K562 (cell line): Measurements from ENCODE around the gene GPS2. TPM values are rescaled to one million over a fixed set of nuclear protein-coding genes. Genes with fewer than 3 reads are reported as not detected.

ENCODE experiments used
- CBFA2T2 ChIP-seq: fragments of 450-650 bp; conservative IDR thresholded peaks from 2 replicates; pipeline ENCODE4 v1.6.1; 2017; ENCODE audit warnings: mild to moderate bottlenecking
- EGR1 ChIP-seq: fragments of 450-650 bp; conservative IDR thresholded peaks from 2 replicates; pipeline ENCODE4 v1.6.1; 2017; ENCODE audit warnings: mild to moderate bottlenecking
- MEIS2 ChIP-seq: fragments of 450-650 bp; IDR thresholded peaks from 2 replicates; pipeline ENCODE4 v1.6.1; 2014; ENCODE audit warnings: mild to moderate bottlenecking; ENCODE audit not compliant: partially characterized antibody
- MTA1 ChIP-seq: fragments of 450-650 bp; IDR thresholded peaks from 2 replicates; pipeline ENCODE4 v1.6.1; 2017; ENCODE audit warnings: borderline replicate concordance
- SIRT6 ChIP-seq: IDR thresholded peaks from one replicate; pipeline ENCODE4 v1.6.1; 2012; ENCODE audit warnings: low read depth, mild to moderate bottlenecking, control low read depth, inconsistent platforms, low read length, moderate library complexity
- SMARCE1 ChIP-seq: fragments of 450-650 bp; IDR thresholded peaks from 2 replicates; pipeline ENCODE4 v1.7.1; 2016; ENCODE audit warnings: mild to moderate bottlenecking
- SRSF3 ChIP-seq: fragments of 200-400 bp; formaldehyde crosslinking; IDR thresholded peaks from 2 replicates; pipeline ENCODE4 v1.6.1; 2016; ENCODE audit warnings: mild to moderate bottlenecking, low read length, moderate library complexity; ENCODE audit not compliant: insufficient read depth
- U2AF2 ChIP-seq: fragments of 200-400 bp; formaldehyde crosslinking; optimal IDR thresholded peaks from 2 replicates; pipeline ENCODE3; 2017; ENCODE audit warnings: low read depth, mild to moderate bottlenecking, low read length
- ZNF318 ChIP-seq, 2 experiments: fragments of 450-650 bp; IDR thresholded peaks; 2 replicates each; pipeline ENCODE4 v1.6.1; 2016; ENCODE audit warnings: mild to moderate bottlenecking in 2 of 2, borderline replicate concordance in 1 of 2, low read depth in 1 of 2, moderate library complexity in 1 of 2
- polyA plus RNA-seq, 8 experiments: library from polyadenylated mRNA; depleted of rRNA in 4 of 8; stranded (reverse) in 5 of 8; unstranded in 3 of 8; fragments of >200 nt; fragmentation: Nextera tagmentation in 2 of 8; fragmentation: Illumina TruSeq in 1 of 8; extraction: Ambion mirVana in 2 of 8; extraction: Trizol in 1 of 8; gene quantifications; 2 replicates each; pipeline versions ENCODE4 v1.2.1 to v1.2.3, GENCODE V29; 2011 to 2014; ENCODE audit warnings: inconsistent platforms in 1 of 8, missing spikeins in 1 of 8
- total RNA-seq, 7 experiments: library from RNA; depleted of rRNA in 6 of 7; stranded (reverse); fragments of >200 nt in 6 of 7; fragmentation: Illumina TruSeq in 2 of 7; extraction: Trizol in 2 of 7; gene quantifications; 2 replicates each; pipeline versions ENCODE4 v1.2.1 to v1.2.3, GENCODE V29; 2011 to 2021; ENCODE audit warnings: low replicate concordance in 1 of 7

The GPS2 gene
- total and polyA plus RNA-seq, 9 of the 15 experiments (the other 6 are each of a cell fraction or from before 2014, with no cell fraction given), result 18.3 to 75.7 (median 37.0) TPM

GRCh38 chr17:7295230-7296180 lies 19.7 kb downstream of the GPS2 start (continued):
- no peak for TF ChIP-seq ZNF318 (IDR thresholded peaks at IDR 0.05; ENCODE audit: borderline replicate concordance in 1 of 2, low read depth in 1 of 2)
- no peak for TF ChIP-seq SMARCE1
- TF ChIP-seq MTA1, result no peak
- no peak for TF ChIP-seq CBFA2T2
- no peak for TF ChIP-seq SIRT6
- TF ChIP-seq SRSF3, result no peak
- TF ChIP-seq MEIS2, result no peak
- no peak for TF ChIP-seq EGR1
- TF ChIP-seq U2AF2, result no peak
